Measurements from ENCODE around the gene MAG.

GRCh38 chr19:35337097-35337983, 45.4 kb downstream of the MAG start:
- no peak for TF ChIP-seq SP1 (CRISPR knock-in tag; conservative IDR thresholded peaks at IDR 0.05)
- TF ChIP-seq CTCF (IDR thresholded peaks at IDR 0.05), result no peak
- no peak for TF ChIP-seq MAX (CRISPR knock-in tag; IDR thresholded peaks at IDR 0.05)
- no peak for TF ChIP-seq USF1 (CRISPR knock-in tag; IDR thresholded peaks at IDR 0.05)
- no peak for TF ChIP-seq ETV6 (CRISPR knock-in tag; IDR thresholded peaks at IDR 0.05)
- no peak for TF ChIP-seq ELF4 (CRISPR knock-in tag; IDR thresholded peaks at IDR 0.05; ENCODE audit: low read depth)
- no peak for TF ChIP-seq TEAD4 (CRISPR knock-in tag; IDR thresholded peaks at IDR 0.05)
- no peak for TF ChIP-seq TCF7 (CRISPR knock-in tag; IDR thresholded peaks at IDR 0.05; ENCODE audit: low read depth)
- TF ChIP-seq CBFB (CRISPR knock-in tag; IDR thresholded peaks at IDR 0.05; ENCODE audit: low read depth), result no peak
- TF ChIP-seq ZNF512 (CRISPR knock-in tag; IDR thresholded peaks at IDR 0.05; ENCODE audit: borderline replicate concordance), result no peak
- no peak for TF ChIP-seq JUN (CRISPR knock-in tag; IDR thresholded peaks at IDR 0.05)
- TF ChIP-seq NFYB (CRISPR knock-in tag; conservative IDR thresholded peaks at IDR 0.05; ENCODE audit: low read depth), result no peak
